Lower leg skin (tissue), 4 donors: ENCODE data around the gene BANP. TPM values are rescaled to one million over a fixed set of nuclear protein-coding genes. Genes with fewer than 3 reads are reported as not detected.
"Not testable (repeated sequence)": the region's sequence is repeated elsewhere in the genome, so short reads cannot be mapped to it uniquely, and the experiment has no call there.

Experiments
- DNase-seq, 2 donors: peaks; one replicate each; pipeline ENCODE4 v3.0.0-alpha.2; 2019; ENCODE audit warnings: low spot score in 2 of 2
- H3K4me3 ChIP-seq: fragments of 200-600 bp; sonication (generic); 2 replicates; pipeline ENCODE4 v1.5.1; 2017; ENCODE audit warnings: mild to moderate bottlenecking, low read depth; ENCODE audit not compliant: poor library complexity, severe bottlenecking
- POLR2A ChIP-seq, 2 donors: fragments of 450-650 bp; IDR thresholded peaks; one replicate each; pipeline ENCODE4 v1.6.1; 2016 to 2017; ENCODE audit warnings: antibody characterized with exemption in 2 of 2, mild to moderate bottlenecking in 1 of 2, moderate library complexity in 1 of 2
- WGBS, 2 donors: methylation state at CpG; one replicate each; pipeline ENCODE4 v1.1.5; 2018; 5-methylcytosine and 5-hydroxymethylcytosine counted together
- intact Hi-C: fragments of 100-400 bp; cut with DNase I; formaldehyde crosslinking; loops from one replicate; pipeline ENCODE4 v1.15.0; 2023; ENCODE audit warnings: low total_unique reads
- total RNA-seq, 4 donors: library from RNA; depleted of rRNA; stranded (reverse); fragments of >200 nt; gene quantifications; one replicate each; pipeline ENCODE4 v1.1.0, GENCODE V29; 2016
- TF ChIP-seq, protein P1 (sequence below), 3 donors: fragments of 450-650 bp; IDR thresholded peaks; one replicate each; pipeline ENCODE4 v1.5.1; 2016; ENCODE audit warnings: antibody characterized with exemption in 3 of 3, mild to moderate bottlenecking in 3 of 3, moderate library complexity in 2 of 3

Gene BANP
- total RNA-seq, 4 donors from 2014 or later = 21.6 to 28.7 (median 24.5) TPM

DNA sequence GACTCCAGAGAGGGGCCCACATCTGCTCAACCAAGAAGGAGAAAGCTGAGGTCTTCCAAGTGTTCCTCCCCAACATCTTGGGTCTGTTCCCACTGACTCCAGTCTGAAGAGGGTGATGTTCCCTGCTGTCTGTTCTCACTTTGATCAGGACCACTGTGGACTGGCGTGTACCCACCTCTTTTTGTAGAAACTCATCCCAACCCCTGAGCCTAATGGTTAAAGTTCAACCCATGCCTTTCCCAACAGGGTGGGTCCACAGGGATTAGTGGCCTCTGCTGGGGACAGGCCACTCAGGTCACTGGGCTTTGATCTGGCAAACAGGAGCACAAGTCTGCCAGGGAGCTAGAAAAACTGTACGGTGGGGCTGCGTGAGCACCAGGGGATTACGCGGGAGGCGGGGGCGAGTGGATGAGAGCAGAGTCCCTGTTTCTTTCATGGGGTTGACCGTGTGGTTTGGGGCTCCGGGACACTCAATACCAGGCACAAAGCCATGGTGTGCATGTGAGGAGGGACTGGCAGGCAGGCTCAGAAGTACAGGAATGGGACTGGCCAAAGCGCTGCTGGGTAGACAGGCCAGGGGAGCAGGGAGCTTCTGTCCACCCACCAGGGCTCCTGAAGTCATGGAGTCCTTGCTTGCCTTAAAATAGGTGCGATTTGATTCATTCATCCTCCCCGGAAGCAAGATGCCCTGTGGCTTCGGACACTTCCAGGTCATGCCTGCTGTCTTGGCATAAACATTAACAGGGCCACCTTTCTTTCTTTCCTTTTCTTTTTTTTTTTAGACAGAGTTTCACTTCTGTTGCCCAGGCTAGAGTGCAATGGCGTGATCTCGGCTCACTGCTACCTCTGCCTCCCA, 14.6 kb upstream of the BANP start, which contains the start of gene CA5A:
Gene CA5A, minus strand, starts transcription at position 155 of the 856 bp plus-strand sequence. Its CDS starts 79 bp downstream, at position 76.
- TF ChIP-seq, protein P1, sequence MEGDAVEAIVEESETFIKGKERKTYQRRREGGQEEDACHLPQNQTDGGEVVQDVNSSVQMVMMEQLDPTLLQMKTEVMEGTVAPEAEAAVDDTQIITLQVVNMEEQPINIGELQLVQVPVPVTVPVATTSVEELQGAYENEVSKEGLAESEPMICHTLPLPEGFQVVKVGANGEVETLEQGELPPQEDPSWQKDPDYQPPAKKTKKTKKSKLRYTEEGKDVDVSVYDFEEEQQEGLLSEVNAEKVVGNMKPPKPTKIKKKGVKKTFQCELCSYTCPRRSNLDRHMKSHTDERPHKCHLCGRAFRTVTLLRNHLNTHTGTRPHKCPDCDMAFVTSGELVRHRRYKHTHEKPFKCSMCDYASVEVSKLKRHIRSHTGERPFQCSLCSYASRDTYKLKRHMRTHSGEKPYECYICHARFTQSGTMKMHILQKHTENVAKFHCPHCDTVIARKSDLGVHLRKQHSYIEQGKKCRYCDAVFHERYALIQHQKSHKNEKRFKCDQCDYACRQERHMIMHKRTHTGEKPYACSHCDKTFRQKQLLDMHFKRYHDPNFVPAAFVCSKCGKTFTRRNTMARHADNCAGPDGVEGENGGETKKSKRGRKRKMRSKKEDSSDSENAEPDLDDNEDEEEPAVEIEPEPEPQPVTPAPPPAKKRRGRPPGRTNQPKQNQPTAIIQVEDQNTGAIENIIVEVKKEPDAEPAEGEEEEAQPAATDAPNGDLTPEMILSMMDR (IDR thresholded peaks at IDR 0.05) = no peak
- no peak for TF ChIP-seq POLR2A (IDR thresholded peaks at IDR 0.05)
- WGBS, 2 donors = 80 to 91% methylated on average over 13 to 15 of the region's 15 CpGs
- intact Hi-C loops = no loop called here

DNA sequence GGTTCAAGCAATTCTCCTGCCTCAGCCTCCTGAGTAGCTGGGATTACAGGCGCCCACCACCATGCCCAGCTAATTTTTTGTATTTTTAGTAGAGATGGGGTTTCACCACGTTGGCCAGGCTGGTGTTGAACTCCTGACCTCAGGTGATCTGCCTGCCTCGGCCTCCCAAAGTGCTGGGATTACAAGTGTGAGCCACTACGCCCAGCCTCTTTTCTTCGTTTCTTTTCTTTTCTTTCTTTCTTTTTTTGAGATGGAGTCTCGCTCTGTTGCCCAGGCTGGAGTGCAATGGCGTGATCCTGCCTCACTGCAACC, 14.0 kb upstream of the BANP start:
- intact Hi-C loops, H3K4me3 ChIP-seq, DNase-seq: not testable (repeated sequence)
- 88% methylated on average over 7 of the region's 7 CpGs for WGBS, 2 donors

More for the DNA sequence above, 14.6 kb upstream of the BANP start, which contains the start of gene CA5A:
- H3K4me3 ChIP-seq = no peak within 1 kb of the TSS
- no peak for DNase-seq

DNA sequence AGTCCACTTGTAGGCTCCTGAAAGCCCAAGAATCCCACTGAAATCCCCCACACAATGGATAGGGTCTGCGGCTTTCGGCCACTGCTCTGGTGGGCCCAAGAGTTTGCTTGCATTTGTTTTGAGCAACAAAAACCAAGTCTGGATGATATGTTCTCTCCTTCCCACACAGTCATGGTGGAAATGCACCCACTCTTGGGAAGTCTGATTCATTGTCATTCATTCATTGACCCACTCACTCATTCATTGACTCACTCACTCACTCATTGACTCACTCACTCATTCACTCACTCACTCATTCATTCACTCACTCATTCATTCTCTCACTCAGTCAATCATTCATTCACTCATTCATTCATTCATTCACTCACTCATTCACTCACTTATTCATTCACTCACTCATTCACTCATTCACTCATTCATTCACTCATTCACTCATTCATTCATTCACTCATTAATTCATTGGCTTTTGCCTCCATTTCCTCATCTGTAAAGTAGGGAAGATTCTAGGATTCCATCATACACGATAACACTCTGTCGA, 12.8 kb upstream of the BANP start:
- H3K4me3 ChIP-seq = no peak overlapping the region
- TF ChIP-seq, protein P1 (IDR thresholded peaks at IDR 0.05) = no peak
- TF ChIP-seq POLR2A (IDR thresholded peaks at IDR 0.05) = no peak
- intact Hi-C loops = no loop called here
- 93 to 94% methylated on average over 4 of the region's 4 CpGs for WGBS, 2 donors
- DNase-seq = no peak

DNA sequence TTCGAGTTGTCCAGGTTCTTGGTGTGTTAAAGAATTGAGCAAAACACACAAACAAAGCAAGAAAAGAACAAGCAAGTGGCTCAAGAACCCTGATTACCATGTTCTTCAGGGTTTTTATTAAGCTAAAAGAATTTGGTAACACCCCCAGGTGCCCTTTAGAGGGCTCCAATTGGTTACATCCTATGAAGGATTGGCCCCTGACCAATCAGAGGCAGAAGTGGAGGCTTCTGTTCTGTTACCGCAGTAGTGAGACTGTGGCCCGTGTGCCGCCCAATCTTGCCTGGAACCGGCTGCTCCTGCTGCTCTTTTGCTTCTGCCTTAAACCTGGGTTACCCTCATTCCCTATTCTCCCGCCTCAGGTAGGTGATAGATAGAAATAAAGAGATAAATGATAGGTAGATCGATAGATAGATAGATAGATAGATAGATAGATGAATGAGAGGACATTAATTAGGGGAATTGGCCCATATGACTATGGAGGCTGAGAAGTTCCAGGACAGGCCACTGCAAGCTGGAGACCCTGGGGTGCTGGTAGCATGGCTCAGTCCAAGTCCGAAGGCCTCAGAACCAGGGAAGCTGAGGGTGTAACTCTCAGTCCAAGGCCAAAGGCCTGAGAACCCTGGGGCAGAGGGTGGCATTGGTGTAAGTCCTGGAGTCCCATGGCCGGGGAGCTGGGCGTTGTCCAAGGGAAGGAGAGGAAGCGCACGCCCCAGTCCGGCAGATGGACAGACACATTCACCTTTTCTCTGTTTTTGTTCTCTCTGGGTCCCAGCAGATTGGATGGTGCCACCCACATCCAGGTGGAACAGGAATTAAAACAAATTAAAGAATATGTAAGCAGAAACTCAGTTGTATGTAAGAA, 11.4 kb upstream of the BANP start:
- 92 to 94% methylated on average over 13 of the region's 13 CpGs for WGBS, 2 donors
- DNase-seq = no peak

DNA sequence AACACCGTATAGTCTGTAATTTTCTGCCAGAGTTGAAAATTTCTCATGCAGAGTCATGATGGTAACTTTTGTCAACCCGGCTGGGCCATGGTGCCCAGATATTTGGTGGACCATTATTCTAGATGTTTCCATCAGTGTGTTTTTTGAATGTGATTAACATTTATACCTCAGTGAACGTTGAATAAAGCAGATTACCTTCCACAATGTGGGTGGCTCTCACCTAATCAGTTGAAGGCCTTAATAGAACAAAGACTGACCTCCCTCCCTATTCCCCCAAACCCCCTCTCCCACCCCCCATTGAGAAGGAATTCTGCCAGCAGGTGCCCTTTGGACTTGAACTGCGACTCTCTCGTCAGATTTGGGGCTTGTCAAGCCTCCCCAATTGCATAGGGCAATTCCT, 8.6 kb upstream of the BANP start:
- no peak for DNase-seq
- H3K4me3 ChIP-seq = no peak overlapping the region
- intact Hi-C loops = no loop called here
- 81 to 85% methylated on average over 5 of the region's 5 CpGs for WGBS, 2 donors
- no peak for TF ChIP-seq POLR2A (IDR thresholded peaks at IDR 0.05)
- TF ChIP-seq, protein P1 (IDR thresholded peaks at IDR 0.05) = no peak

More for the DNA sequence above, 11.4 kb upstream of the BANP start:
- no peak overlapping the region for H3K4me3 ChIP-seq
- intact Hi-C loops = no loop called here
- TF ChIP-seq, protein P1 (IDR thresholded peaks at IDR 0.05) = no peak
- no peak for TF ChIP-seq POLR2A (IDR thresholded peaks at IDR 0.05)
